NCI-H1092 treated with DMSO at 0.1 percent for 48 hours (cell line): ENCODE data around the gene SLC22A31.
A peak's percentile ranks its signal among the peaks of the same experiment; 100 is the strongest.

Source experiments
- DNase-seq: peaks from one replicate; lab custom pipeline; 2025; lab: John Stamatoyannopoulos, UW

SLC22A31 gene

GRCh38 chr16:89216315-89217137 lies 16.2 kb upstream of the SLC22A31 start:
- DNase-seq, result peak; percentile 64

DNA sequence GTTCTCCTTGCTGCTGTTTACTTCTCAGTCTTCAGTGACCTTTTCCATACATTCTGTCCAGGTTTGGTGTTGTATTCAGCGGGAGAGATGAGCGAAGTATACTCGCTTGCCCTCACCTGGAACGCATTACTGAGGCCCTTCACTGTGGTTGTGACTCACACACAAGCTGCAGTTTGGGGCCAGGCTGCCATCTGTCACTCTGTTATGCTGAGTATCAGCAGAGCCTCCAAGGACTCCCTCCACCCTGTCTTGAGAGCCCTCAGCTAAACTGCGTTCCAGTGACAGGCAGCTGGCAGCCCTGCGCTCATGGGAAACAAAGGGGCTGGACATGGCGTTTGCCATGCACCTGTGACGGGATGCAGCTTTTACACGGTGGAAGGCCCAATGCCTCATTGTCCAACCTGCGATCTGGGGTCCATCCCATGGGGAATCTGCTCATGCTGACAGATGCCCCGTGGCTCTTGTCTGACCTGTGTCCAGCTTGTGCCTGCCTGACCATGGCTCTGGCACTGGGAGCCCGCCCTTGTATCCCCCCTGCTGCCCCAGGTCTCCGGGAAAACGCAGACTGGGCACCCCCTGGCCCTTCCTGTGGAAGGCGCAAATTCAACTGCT lies 10.7 kb upstream of the SLC22A31 start:
- no peak for DNase-seq

- DNase-seq, result no peak
Measured at GRCh38 chr16:89210165-89210903, 10.0 kb upstream of the SLC22A31 start.

- DNase-seq, result no peak
Measured at GRCh38 chr16:89209522-89210044, 9.2 kb upstream of the SLC22A31 start.

DNA sequence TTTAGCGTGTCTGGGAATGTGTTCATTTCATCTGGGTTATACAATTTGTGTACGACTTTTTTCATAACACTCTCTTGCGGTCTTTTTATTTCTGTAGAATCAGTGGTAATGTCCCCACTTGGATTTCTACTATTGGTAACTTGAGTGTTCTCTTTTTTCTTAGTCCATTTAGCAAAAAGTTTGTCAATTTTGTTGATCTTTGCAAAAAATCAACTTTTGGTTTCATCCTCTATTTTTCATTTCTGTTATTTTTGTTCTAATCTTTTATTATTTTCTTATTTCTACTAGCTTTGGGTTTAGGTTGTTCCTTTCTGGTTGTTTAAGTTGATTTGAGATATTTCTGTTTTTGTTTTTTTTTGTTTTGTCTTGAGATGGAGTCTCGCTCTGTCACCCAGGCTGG lies 7.7 kb upstream of the SLC22A31 start:
- DNase-seq, result no peak

DNA sequence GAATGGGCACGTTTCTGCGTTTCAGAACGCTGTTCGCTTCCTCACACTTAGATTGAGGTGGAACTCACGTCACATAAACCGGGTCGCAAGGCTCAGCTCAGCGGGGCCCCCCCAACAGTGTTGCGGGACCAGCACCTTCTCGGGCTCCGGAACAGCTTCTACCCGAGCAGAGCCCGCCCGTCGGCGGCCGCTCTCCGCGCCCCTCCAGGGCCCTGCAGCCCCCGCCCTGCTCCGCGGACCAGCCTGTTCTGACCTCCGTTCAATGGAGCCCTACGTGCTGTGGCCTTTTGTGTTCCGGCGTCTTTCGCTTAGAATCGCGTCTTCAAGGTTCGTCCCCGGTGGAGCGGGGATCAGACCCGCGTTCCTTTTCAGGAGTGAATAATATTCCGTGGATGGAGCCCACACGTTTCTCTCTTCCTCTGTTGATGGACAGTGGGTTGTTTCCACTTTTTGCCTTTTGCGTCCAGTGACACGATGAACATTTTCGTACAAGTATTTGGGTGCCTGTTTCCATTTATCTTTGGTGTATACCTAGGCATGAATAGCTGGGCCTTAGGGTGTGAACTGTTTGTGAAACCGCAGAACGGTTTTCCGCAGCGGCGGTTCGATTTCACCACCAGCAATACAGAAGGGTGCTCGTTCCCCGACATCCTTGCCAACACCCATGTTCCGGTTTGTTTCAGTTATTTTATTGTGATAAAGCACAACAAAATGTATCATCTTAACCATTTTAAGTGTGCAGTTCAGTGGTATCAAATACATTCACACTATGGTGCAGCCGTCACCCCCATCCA lies 2.3 kb upstream of the SLC22A31 start:
- no peak for DNase-seq

- DNase-seq, result peak; percentile 6
Measured at GRCh38 chr16:89201439-89202377, 1.4 kb upstream of the SLC22A31 start.

DNA sequence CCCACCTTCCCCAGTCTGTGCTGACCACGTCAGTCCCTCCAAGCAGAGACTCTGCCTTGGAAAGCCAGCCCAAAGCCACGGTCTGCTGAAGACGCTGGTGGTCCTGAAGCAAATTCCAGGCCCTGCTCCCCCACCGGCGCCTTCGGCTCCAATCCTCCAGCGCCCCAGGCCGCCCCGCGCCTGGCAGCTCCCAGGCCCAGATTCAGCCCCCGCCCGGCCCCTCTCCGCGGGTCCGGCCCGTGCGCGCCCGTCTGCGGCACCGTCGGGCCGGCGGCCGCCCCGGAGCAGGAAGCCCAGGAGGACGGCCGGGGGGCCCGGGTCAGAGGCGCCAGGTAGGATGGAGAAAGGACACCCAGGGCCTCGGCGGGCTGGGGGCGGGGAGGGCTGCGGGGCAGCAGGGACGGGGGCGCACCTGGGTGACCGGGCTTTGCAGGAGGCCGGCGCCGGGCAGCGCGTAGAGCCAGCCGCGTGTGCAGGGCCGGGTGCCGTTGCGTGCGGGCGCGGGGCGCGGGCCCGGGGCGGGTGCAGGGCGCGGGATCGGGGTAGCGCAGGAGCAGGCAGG lies 594 bp upstream of the SLC22A31 start:
- DNase-seq, result no peak

DNA sequence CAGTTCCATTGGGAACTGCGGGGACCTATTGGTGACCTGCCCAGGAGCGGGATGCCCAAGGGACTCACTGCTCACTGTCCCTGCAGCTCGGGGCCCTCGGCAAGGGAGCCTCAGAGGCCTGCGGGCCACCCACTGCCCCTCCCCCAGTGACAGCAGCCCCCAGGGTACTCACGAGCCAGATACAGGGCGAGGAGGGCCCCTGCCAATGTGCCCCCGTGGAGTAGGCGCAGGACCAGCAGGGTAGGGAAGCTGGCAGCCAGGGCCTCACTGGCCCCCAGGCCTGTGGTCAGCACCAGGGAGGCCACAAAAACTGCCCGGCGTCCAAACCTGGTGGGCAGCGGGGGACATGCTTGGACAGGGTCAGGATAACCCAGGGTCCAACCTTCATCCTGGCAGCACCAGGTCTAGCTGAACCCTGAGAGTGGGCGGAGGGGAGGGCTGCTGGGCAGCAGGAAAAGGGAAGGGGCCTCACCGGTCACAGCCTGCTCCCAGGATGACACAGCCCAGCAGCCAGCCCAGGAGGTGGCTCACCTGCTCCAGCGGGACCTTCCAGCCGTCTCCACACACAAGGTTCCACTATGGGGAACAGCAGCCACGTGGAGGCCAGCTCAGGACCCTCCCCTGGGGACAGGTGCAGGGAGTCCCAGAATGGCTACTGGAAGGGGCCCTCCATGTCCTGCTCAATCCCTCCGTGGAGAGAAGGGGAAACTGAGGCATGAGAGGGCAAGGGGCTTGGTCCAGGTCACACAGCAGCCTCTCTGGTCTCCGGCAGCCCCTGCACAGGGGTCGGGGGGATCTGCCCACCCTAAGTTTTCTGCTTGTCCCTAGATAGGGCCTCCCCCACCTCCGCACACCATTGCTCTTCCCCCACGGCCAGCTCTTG lies 855 bp downstream of the SLC22A31 start:
- no peak for DNase-seq

GRCh38 chr16:89198417-89199240 lies 1.7 kb downstream of the SLC22A31 start:
- no peak for DNase-seq

DNA sequence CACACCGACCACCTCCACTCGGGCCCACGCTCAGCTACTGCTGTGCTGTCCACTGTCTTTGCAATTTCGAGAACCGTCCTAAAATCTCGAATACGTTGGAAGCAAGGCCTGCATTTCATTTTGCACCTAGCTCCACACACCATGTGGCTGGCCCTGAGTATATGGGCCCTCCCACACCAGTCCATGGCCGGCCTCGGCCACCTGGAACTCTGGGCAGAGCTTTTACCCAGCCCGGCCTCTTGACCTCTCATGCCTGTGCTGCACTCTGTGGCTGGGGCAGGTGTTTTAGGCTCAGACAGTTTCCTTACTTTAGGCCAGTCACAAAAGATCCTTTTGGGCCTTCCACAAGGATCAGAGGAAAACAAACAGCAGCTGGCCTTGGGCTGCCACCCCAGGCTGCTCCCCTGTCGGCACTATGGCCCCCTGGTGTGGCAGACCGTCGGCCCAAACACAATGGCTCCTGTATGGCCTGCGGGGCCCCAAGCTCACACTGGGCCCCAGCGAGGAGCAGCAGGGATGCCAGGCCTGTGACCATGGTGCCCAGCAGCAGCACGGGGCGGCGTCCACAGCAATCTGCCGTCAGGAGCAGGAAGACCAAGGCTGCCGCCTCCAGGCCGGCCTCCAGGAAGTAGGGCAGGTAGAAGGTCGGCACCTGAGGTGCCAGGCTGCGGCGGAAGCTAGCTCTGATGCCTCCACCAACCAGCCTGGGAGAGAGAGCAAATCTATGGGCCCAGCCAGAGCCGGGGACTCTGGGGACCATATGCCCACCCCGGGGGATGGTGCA lies 2.5 kb downstream of the SLC22A31 start:
- DNase-seq, result no peak

DNA sequence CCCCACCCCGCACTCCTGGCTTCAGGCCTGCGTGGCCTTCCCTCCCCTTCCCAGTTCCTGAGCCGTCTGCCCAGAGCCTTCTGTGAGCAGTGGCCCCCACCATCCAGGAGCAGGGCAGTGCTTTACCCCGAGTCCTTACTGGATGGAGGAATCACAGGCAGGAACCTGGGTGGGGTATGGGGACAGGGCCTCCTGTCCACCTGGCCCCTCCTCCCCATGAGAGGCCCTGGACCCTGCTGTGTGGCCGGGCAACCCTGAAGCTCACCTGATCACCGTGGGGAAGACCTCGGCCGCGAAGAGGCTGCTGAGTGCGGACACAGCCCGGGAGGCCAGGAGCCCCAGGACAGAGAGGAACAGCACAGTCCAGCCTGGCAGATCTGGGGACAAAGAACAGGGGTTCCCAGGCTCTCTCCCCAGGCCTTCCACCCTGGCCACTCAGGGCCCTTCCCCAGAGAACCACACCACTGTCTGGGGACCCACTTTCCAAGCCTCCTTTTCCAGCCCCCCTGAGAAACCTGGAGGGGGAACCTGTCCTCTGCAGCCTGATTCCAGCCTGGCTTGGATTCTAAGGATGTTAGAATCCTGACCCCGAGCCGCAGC lies 3.2 kb downstream of the SLC22A31 start:
- no peak for DNase-seq

GRCh38 chr16:89195521-89196171 lies 4.7 kb downstream of the SLC22A31 start:
- no peak for DNase-seq

DNA sequence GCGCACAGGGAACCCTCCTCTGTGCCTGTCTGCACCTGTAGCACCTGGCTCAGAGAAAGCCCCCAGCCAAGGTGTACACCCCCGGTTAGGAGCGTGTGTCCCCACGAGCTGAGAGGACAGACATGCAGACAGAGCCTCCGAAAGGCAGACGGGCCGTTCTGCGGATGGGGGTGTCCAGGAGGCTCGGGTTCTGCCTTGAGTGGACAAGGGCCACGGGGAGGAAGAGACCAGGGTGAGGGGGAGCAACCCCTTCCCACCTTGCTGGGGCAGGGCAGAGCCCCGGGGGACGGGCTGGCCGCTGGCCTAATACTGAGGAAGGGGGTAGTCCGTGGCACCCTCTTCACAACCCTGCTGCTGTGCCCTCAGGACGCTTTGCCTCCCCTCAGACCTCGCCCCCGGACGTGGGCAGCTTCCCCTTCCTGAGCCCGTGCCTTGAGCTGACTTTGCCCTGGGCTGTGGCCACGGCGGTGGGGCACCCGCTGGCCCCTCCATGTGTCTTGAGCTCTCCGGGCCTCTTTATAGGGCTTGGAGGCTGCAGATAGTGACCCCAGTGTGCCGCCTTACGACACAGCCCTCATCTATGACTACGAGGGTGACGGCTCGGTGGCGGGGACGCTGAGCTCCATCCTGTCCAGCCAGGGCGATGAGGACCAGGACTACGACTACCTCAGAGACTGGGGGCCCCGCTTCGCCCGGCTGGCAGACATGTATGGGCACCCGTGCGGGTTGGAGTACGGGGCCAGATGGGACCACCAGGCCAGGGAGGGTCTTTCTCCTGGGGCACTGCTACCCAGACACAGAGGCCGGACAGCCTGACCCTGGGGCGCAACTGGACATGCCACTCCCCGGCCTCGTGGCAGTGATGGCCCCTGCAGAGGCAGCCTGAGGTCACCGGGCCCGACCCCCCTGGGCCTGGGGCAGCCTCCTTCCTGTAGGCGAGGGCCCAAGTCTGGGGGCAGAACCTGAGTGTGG lies 5.7 kb downstream of the SLC22A31 start:
- DNase-seq, result no peak

GRCh38 chr16:89193576-89194293 lies 6.6 kb downstream of the SLC22A31 start:
- DNase-seq, result no peak
